Transverse colon (tissue), 4 donors: ENCODE measurements around the gene OXLD1. TPM values are rescaled to one million over a fixed set of nuclear protein-coding genes. Genes with fewer than 3 reads are reported as not detected.
A peak's percentile ranks its signal among the peaks of the same experiment; 100 is the strongest.
"Not testable (repeated sequence)": the region's sequence is repeated elsewhere in the genome, so short reads cannot be mapped to it uniquely, and the experiment has no call there.

Experiments
- DNase-seq: peaks from one replicate; pipeline ENCODE4 v3.0.0-alpha.2; 2019
- H3K27ac ChIP-seq, 4 donors: fragments of 200-600 bp; sonication (generic); 2 replicates each; pipeline ENCODE4 v1.5.1; 2016 to 2018; ENCODE audit warnings: inconsistent platforms in 4 of 4
- H3K27me3 ChIP-seq: fragments of 200-600 bp; sonication (generic); 2 replicates; pipeline ENCODE4 v1.5.1; 2017; ENCODE audit warnings: inconsistent platforms
- H3K36me3 ChIP-seq, 4 donors: fragments of 200-600 bp; sonication (generic); 2 replicates each; pipeline ENCODE4 v1.5.1; 2017 to 2019; ENCODE audit warnings: inconsistent platforms in 4 of 4
- H3K4me1 ChIP-seq, 4 donors: fragments of 200-600 bp; sonication (generic); 2 replicates each; pipeline ENCODE4 v1.5.1; 2017 to 2020; ENCODE audit warnings: inconsistent platforms in 4 of 4
- H3K4me3 ChIP-seq, 4 donors: fragments of 200-600 bp; sonication (generic); 1 replicate in 1 of 4; 2 replicates in 3 of 4; pipeline versions ENCODE4 v1.5.1 to v1.6.1; 2017 to 2019; ENCODE audit warnings: inconsistent platforms in 4 of 4
- H3K9me3 ChIP-seq, 2 donors: fragments of 200-600 bp; sonication (generic); 2 replicates each; pipeline ENCODE4 v1.5.1; 2017 to 2019; ENCODE audit warnings: inconsistent platforms in 2 of 2
- CTCF ChIP-seq, 5 experiments: fragments of 200-600 bp in 3 of 5; fragments of 450-650 bp in 2 of 5; sonication (generic) in 3 of 5; IDR thresholded peaks; 1 replicate in 2 of 5; 2 replicates in 3 of 5; pipeline ENCODE4 v1.5.1; 2016 to 2017; ENCODE audit warnings: antibody characterized with exemption in 5 of 5, inconsistent platforms in 3 of 5, mild to moderate bottlenecking in 2 of 5, moderate library complexity in 1 of 5
- EP300 ChIP-seq: sonication (generic); formaldehyde crosslinking; IDR thresholded peaks from one replicate; pipeline ENCODE4 v1.6.1; 2017; ENCODE audit warnings: antibody characterized with exemption, low read depth
- POLR2A ChIP-seq: fragments of 450-650 bp; IDR thresholded peaks from one replicate; pipeline ENCODE4 v1.6.1; 2016; ENCODE audit warnings: antibody characterized with exemption, mild to moderate bottlenecking, moderate library complexity
- POLR2AphosphoS5 ChIP-seq, 3 donors: sonication (generic); formaldehyde crosslinking; IDR thresholded peaks; one replicate each; pipeline ENCODE4 v1.6.1; 2016; ENCODE audit warnings: antibody characterized with exemption in 3 of 3
- WGBS, 2 donors: methylation state at CpG; one replicate each; pipeline ENCODE4 v1.1.5; 2018; ENCODE audit warnings: low coverage in 1 of 2; 5-methylcytosine and 5-hydroxymethylcytosine counted together
- in situ Hi-C, 4 donors: fragments of 200-750 bp; cut with MboI; loops; one replicate each; pipeline versions ENCODE4 v1.15.0 to v1.15.1; 2017; ENCODE audit warnings: low sequenced_read_pairs in 3 of 4, low pct_ligation_motif_present in 1 of 4, low pct_unique_long_range_greater_than_20kb in 1 of 4
- intact Hi-C: fragments of 100-400 bp; cut with DNase I; formaldehyde crosslinking; loops from one replicate; pipeline ENCODE4 v1.15.1; 2023; ENCODE audit warnings: low total_unique reads
- total RNA-seq, 4 donors: library from RNA; depleted of rRNA; stranded (reverse); fragments of >200 nt; gene quantifications; one replicate each; pipeline ENCODE4 v1.1.0, GENCODE V29; 2016

Gene OXLD1
- total RNA-seq, 4 donors from 2014 or later = 21.4 to 63.6 (median 41.2) TPM

DNA sequence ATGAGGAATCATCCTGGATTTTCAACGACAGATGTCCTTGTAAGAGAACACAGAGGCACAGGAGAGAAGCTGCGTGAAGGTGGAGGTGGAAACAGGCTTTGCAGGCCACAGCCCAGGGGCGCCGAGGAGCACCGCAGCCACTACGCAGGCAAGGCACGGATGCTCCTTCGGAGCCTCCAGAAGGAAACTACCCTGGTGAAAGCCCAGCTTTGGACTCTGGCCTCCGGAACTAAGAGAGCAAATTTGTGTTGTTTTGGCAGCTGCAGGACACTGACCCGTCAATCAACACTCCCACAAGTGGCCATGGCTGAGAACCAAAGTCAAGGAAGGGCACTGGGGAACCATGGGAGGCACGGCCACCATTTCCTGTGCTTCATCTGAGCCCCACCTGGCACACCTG lies 13.7 kb upstream of the OXLD1 start:
- Histone ChIP-seq H3K27me3 (no peaks in the 10 kb centered on the region), H3K36me3 (no peaks in the 10 kb centered on the region), H3K9me3 (no peaks in the 10 kb centered on the region), H3K4me1 (peaks cover 12 to 20% (median 17%) of the 10 kb centered on the region in 4 donors), H3K4me3 (no peak overlapping the region), H3K27ac (no peak overlapping the region)
- intact Hi-C loops (no loop called here), in situ Hi-C loops (no loop called here)
- WGBS, 2 donors = 81 to 88% methylated on average over 7 to 11 of the region's 11 CpGs
- TF ChIP-seq EP300 = no peak
- TF ChIP-seq CTCF (IDR thresholded peaks at IDR 0.05) = no peak
- TF ChIP-seq POLR2AphosphoS5 (IDR thresholded peaks at IDR 0.05) = no peak
- no peak for TF ChIP-seq POLR2A
- no peak for DNase-seq

DNA sequence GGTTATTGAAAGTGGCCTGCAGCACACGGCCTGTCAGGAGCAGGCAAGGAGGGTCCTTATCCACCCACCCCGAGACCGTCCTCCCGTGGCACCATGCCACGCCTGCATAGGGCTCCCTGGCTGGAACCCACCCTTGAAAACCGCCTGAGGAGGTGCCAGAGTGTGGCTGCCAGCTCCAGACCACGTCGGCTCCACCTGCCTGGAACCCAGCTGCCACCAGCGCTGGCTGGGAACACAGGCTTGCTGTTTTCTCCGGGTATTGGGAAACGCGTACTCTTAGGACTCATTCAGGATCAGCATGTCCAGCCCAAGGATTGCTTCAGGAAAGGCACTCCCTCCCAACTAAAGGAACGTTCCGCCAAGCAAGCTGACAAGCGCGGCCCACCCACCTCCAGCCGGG lies 10.5 kb upstream of the OXLD1 start:
- no peak for DNase-seq

GRCh38 chr17:81675515-81676221 lies 9.3 kb upstream of the OXLD1 start:
- H3K4me3 ChIP-seq, H3K27ac ChIP-seq, intact Hi-C loops, H3K27me3 ChIP-seq, H3K9me3 ChIP-seq, H3K4me1 ChIP-seq, in situ Hi-C loops: not testable (repeated sequence)
- TF ChIP-seq CTCF (IDR thresholded peaks at IDR 0.05) = peak; percentile 57 to 75 (median 65)
- DNase-seq = peak; percentile 43
- H3K36me3 ChIP-seq = peaks cover 0 to 15% (median 6%) of the 10 kb centered on the region in 4 donors
- WGBS, 2 donors = 38 to 59% methylated on average over 10 to 18 of the region's 18 CpGs

More for the DNA sequence above, 10.5 kb upstream of the OXLD1 start:
- in situ Hi-C loops (no loop called here), intact Hi-C loops (no loop called here)
- TF ChIP-seq EP300 (no peak), POLR2A (no peak), CTCF (IDR thresholded peaks at IDR 0.05) (no peak), POLR2AphosphoS5 (IDR thresholded peaks at IDR 0.05) (no peak)
- Histone ChIP-seq H3K27ac (no peak overlapping the region), H3K36me3 (peaks cover 0 to 12% (median 3%) of the 10 kb centered on the region in 4 donors), H3K27me3 (no peaks in the 10 kb centered on the region), H3K4me1 (peaks cover 0 to 1% (median 0%) of the 10 kb centered on the region in 4 donors), H3K4me3 (no peak overlapping the region), H3K9me3 (no peaks in the 10 kb centered on the region)
- 80 to 91% methylated on average over 2 to 17 of the region's 17 CpGs for whole genome bisulfite sequencing, 2 donors

- H3K27ac ChIP-seq = no peak overlapping the region
- 93 to 100% methylated on average over 1 to 16 of the region's 18 CpGs for WGBS, 2 donors
- no peaks in the 10 kb centered on the region for H3K9me3 ChIP-seq
- intact Hi-C loops (no loop called here), in situ Hi-C loops (no loop called here)
- no peak for DNase-seq
- H3K4me1 ChIP-seq = no peaks in the 10 kb centered on the region
- TF ChIP-seq EP300 = no peak
- no peak for TF ChIP-seq POLR2A
- TF ChIP-seq POLR2AphosphoS5 (IDR thresholded peaks at IDR 0.05) = no peak
- TF ChIP-seq CTCF (IDR thresholded peaks at IDR 0.05) = no peak
- no peak overlapping the region for H3K4me3 ChIP-seq
- H3K27me3 ChIP-seq = no peaks in the 10 kb centered on the region
- peaks cover 0 to 21% (median 6%) of the 10 kb centered on the region in 4 donors for H3K36me3 ChIP-seq
Observed at GRCh38 chr17:81673561-81674258, 7.3 kb upstream of the OXLD1 start.
